OCI-LY1 (cell line): ENCODE measurements around the gene RPS6KA2.

Experiments used
- EZH2 ChIP-seq: fragments of 200-600 bp; sonication (generic), shearing (Covaris generic); IDR thresholded peaks from 2 replicates; pipeline ENCODE4 v1.8.0; 2017; ENCODE audit warnings: borderline replicate concordance, mixed run types, mild to moderate bottlenecking, antibody characterized with exemption, low read length, moderate library complexity, mixed read lengths
- TF ChIP-seq, protein P1 (sequence below): fragments of 200-600 bp; sonication (generic), shearing (Covaris generic); IDR thresholded peaks from 2 replicates; pipeline ENCODE4 v1.5.1; 2017; ENCODE audit warnings: mild to moderate bottlenecking, antibody characterized with exemption, low read length, moderate library complexity, mixed read lengths

DNA sequence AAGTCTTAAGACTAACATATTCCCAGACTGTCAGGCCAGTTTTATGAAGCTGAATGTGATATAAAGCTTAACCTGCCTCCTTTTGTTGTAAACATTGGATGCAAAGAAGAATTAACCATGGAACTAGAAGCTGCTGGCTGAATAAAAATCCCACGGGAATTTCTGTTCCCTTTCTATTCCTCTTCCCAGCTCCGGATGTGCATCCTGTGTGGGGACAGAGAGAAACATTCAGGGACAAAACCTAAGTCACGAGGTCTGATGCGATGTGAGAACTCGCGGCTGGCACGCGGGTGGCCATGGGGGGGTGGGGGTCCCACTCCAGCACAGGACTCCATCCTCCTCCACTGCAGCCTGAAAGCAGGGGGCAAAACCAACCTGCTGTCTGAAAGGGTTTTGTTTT is 72.7 kb downstream of the RPS6KA2 start:
- TF ChIP-seq, protein P1, sequence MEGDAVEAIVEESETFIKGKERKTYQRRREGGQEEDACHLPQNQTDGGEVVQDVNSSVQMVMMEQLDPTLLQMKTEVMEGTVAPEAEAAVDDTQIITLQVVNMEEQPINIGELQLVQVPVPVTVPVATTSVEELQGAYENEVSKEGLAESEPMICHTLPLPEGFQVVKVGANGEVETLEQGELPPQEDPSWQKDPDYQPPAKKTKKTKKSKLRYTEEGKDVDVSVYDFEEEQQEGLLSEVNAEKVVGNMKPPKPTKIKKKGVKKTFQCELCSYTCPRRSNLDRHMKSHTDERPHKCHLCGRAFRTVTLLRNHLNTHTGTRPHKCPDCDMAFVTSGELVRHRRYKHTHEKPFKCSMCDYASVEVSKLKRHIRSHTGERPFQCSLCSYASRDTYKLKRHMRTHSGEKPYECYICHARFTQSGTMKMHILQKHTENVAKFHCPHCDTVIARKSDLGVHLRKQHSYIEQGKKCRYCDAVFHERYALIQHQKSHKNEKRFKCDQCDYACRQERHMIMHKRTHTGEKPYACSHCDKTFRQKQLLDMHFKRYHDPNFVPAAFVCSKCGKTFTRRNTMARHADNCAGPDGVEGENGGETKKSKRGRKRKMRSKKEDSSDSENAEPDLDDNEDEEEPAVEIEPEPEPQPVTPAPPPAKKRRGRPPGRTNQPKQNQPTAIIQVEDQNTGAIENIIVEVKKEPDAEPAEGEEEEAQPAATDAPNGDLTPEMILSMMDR = no peak
- no peak for TF ChIP-seq EZH2
